B cell (primary cell): ENCODE results near the gene FAM24B.

ENCODE experiments used
- CTCF ChIP-seq: fragments of 200-600 bp; IDR thresholded peaks from one replicate; pipeline ENCODE4 v1.8.0; 2022; ENCODE audit warnings: antibody characterized with exemption, mild to moderate bottlenecking
- EZH2 ChIP-seq: IDR thresholded peaks from 2 replicates; pipeline ENCODE4 v1.6.1; 2012; ENCODE audit warnings: borderline replicate concordance, low read depth, mild to moderate bottlenecking, moderate library complexity, low read length; ENCODE audit not compliant: insufficient read depth, poor library complexity, severe bottlenecking

GRCh38 chr10:122827302-122827701 is 52.1 kb downstream of the FAM24B start:
- TF ChIP-seq CTCF, result no peak
- TF ChIP-seq EZH2, result no peak
